NCI-H345 (cell line): ENCODE data around the gene MAGEA4.
"Not testable (repeated sequence)": the region's sequence is repeated elsewhere in the genome, so short reads cannot be mapped to it uniquely, and the experiment has no call there.

Experiments used
- DNase-seq: peaks from one replicate; lab custom pipeline; 2025; lab: John Stamatoyannopoulos, UW

The MAGEA4 gene

GRCh38 chrX:151912780-151913179, at the start of gene MAGEA4:
MAGEA4 (plus strand) TSS chrX:151912889; CDS start chrX:151923665, 10,776 bp downstream.
- no peak for DNase-seq

GRCh38 chrX:151870602-151871001, 42.1 kb upstream of the MAGEA4 start:
- DNase-seq: no peak

- no peak for DNase-seq
These were observed 41.4 kb upstream of the MAGEA4 start for GRCh38 chrX:151871244-151871643.

GRCh38 chrX:151873096-151873495, 39.6 kb upstream of the MAGEA4 start:
- DNase-seq: no peak

- DNase-seq: no peak
These were observed 37.2 kb upstream of the MAGEA4 start for GRCh38 chrX:151875270-151876026.

GRCh38 chrX:151878574-151878973, 34.1 kb upstream of the MAGEA4 start:
- DNase-seq: no peak

GRCh38 chrX:151879856-151880255, 32.8 kb upstream of the MAGEA4 start:
- no peak for DNase-seq

GRCh38 chrX:151880895-151881294, 31.8 kb upstream of the MAGEA4 start:
- no peak for DNase-seq

GRCh38 chrX:151889421-151889820, 23.3 kb upstream of the MAGEA4 start:
- no peak for DNase-seq

GRCh38 chrX:151896734-151897474, 15.8 kb upstream of the MAGEA4 start:
- DNase-seq: no peak

- DNase-seq: no peak
These were observed 13.1 kb upstream of the MAGEA4 start for GRCh38 chrX:151899622-151900021.

GRCh38 chrX:151901826-151902225, 10.9 kb upstream of the MAGEA4 start:
- no peak for DNase-seq

GRCh38 chrX:151902813-151903591, 9.7 kb upstream of the MAGEA4 start:
- no peak for DNase-seq

- DNase-seq: no peak
These were observed 7.7 kb upstream of the MAGEA4 start for GRCh38 chrX:151904989-151905388.

- DNase-seq: no peak
These were observed 468 bp upstream of the MAGEA4 start for GRCh38 chrX:151912221-151912620.

- not testable (repeated sequence) for DNase-seq
These were observed 6.0 kb downstream of the MAGEA4 start for GRCh38 chrX:151918736-151919135.

GRCh38 chrX:151919610-151920009, 6.9 kb downstream of the MAGEA4 start:
- no peak for DNase-seq

- no peak for DNase-seq
These were observed 7.4 kb downstream of the MAGEA4 start for GRCh38 chrX:151920101-151920500.

GRCh38 chrX:151920530-151920929, 7.8 kb downstream of the MAGEA4 start:
- DNase-seq: no peak

- DNase-seq: no peak
These were observed 8.6 kb downstream of the MAGEA4 start for GRCh38 chrX:151921292-151921691.

GRCh38 chrX:151921866-151922265, 9.2 kb downstream of the MAGEA4 start:
- DNase-seq: no peak

- no peak for DNase-seq
These were observed 10.0 kb downstream of the MAGEA4 start for GRCh38 chrX:151922692-151923091.

GRCh38 chrX:151923648-151924047, 11.0 kb downstream of the MAGEA4 start:
- DNase-seq: no peak
